Measurements from ENCODE around the gene PSD.

Gene PSD

GRCh38 chr10:102438374-102438773, 19.8 kb upstream of the PSD start:
- TF ChIP-seq CTCF (conservative IDR thresholded peaks at IDR 0.05; ENCODE audit: low read depth, low read length), result no peak
- no peak overlapping the region for H3K4me3 ChIP-seq (ENCODE audit: low read length)
- no peak for DNase-seq (ENCODE audit: low read depth)

- TF ChIP-seq CTCF (conservative IDR thresholded peaks at IDR 0.05; ENCODE audit: low read depth, low read length), result no peak
- no peak for DNase-seq (ENCODE audit: low read depth)
- no peak overlapping the region for H3K4me3 ChIP-seq (ENCODE audit: low read length)
Observed at GRCh38 chr10:102437515-102437914, 18.9 kb upstream of the PSD start.

- no peak for TF ChIP-seq CTCF (conservative IDR thresholded peaks at IDR 0.05; ENCODE audit: low read depth, low read length)
- no peak overlapping the region for H3K4me3 ChIP-seq (ENCODE audit: low read length)
- DNase-seq (ENCODE audit: low read depth), result no peak
Observed at GRCh38 chr10:102436312-102436711, 17.7 kb upstream of the PSD start.

GRCh38 chr10:102435529-102436233, 17.1 kb upstream of the PSD start:
- DNase-seq (ENCODE audit: low read depth), result no peak
- H3K4me3 ChIP-seq (ENCODE audit: low read length), result no peak overlapping the region
- no peak for TF ChIP-seq CTCF (conservative IDR thresholded peaks at IDR 0.05; ENCODE audit: low read depth, low read length)

- DNase-seq (ENCODE audit: low read depth), result no peak
- no peak overlapping the region for H3K4me3 ChIP-seq (ENCODE audit: low read length)
- no peak for TF ChIP-seq CTCF (conservative IDR thresholded peaks at IDR 0.05; ENCODE audit: low read depth, low read length)
Observed at GRCh38 chr10:102435133-102435497, 16.5 kb upstream of the PSD start.

- H3K4me3 ChIP-seq (ENCODE audit: low read length), result no peak overlapping the region
- DNase-seq (ENCODE audit: low read depth), result no peak
- no peak for TF ChIP-seq CTCF (conservative IDR thresholded peaks at IDR 0.05; ENCODE audit: low read depth, low read length)
Observed at GRCh38 chr10:102434394-102435132, 16.0 kb upstream of the PSD start.

- no peak for TF ChIP-seq CTCF (conservative IDR thresholded peaks at IDR 0.05; ENCODE audit: low read depth, low read length)
- no peak overlapping the region for H3K4me3 ChIP-seq (ENCODE audit: low read length)
- DNase-seq (ENCODE audit: low read depth), result no peak
Observed at GRCh38 chr10:102433619-102434046, 15.0 kb upstream of the PSD start.

Data from retinal pigment epithelial cell (primary cell).